HG03442 (cell line): ENCODE measurements around the gene CPED1.
"Not testable (repeated sequence)": the region's sequence is repeated elsewhere in the genome, so short reads cannot be mapped to it uniquely, and the experiment has no call there.

Experiments used
- ATAC-seq: cut with Tn5 transposase; IDR thresholded peaks from one replicate; pipeline ENCODE4 v1.9.1; 2021; ENCODE audit warnings: mild to moderate bottlenecking, moderate library complexity; ENCODE audit not compliant: unreplicated experiment

CPED1 gene

DNA sequence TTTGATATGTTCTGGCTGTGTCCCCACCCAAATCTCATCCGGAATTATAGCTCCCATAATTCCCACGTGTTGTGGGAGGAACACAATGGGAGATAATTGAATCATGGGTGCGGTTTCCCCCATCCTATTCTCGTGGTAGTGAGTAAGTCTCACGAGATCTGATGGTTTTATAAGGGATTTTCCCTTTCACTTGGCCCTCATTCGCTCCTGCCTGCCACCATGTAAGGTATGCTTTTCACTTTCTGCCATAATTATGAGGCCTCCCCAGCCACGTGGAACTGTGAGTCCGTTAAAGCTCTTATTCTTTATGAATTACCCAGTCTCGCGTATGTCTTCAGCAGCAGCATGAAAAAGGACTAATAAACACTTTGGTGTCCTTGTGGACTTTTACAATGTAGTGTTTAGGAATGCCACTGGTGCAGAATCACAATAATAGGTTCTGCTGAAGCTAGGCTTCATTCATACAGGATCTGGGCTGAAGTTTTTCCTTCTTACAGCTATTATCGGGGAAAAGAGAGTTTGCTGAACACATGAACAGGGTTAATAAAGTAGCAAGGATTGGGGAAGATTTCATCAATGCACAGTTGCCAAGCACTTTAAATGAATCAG lies 74.3 kb downstream of the CPED1 start:
- no peak for ATAC-seq

DNA sequence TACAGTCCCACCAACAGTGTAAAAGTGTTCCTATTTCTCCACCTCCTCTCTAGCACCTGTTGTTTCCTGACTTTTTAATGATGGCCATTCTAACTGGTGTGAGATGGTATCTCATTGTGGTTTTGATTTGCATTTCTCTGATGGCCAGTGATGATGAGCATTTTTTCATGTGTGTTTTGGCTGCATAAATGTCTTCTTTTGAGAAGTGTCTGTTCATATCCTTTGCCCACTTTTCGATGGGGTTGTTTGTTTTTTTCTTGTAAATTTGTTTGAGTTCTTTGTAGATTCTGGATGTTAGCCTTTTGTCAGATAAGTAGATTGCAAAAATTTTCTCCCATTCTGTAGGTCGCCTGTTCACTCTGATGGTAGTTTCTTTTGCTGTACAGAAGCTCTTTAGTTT lies 79.2 kb downstream of the CPED1 start:
- not testable (repeated sequence) for ATAC-seq

DNA sequence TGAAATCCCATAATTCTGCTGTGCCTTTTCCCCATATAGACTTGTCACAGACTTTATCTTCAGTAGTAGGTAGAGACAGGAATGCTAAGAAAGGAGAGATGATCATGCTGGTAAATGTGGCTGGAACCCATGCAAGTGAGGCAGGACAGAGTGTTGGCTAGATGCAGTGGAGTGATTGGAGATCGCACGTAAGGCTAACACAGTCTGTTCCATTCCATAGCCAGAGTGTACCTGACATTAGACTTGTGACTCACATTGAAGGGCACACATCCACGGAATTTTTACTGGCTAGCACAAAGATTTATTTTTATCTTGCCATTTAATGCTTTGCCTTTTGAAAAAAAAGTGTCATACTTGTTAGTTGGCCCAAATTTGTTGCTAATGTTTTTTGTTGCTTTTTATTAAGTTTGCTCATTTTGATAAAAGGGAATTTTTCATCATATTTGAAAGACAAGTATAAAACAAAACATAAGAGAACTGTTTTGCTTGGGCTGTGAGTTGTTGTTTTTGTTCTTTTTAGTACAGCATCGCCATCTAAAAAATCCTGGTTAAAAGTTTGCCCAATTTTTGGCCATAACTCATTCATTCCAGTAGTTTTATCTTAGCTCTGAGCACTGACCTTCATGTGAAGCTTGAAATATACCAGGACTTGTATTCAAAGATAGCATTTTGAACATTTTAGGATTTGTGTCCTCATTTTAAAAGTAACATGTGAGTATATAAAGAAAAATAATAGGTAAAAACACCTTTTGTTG lies 81.0 kb downstream of the CPED1 start:
- no peak for ATAC-seq

DNA sequence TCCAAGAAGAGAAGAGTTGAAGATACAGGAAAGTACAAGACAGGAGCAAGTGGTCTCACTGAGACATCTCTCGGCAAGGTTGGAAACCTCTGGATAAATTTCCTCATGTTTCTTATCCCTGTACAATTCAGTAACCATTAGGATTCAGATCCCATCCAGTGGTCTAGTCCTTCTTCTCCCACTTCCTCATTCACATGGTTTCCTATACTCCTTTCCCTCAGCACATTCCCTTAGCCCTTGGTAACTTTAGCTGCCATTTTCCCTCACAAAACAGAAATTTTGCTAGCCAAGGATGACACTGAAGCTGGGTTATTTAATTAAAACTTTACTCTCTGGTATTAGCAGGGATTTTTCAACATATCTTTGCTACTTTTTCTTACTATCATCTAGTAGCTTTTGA lies 82.6 kb downstream of the CPED1 start:
- no peak for ATAC-seq

DNA sequence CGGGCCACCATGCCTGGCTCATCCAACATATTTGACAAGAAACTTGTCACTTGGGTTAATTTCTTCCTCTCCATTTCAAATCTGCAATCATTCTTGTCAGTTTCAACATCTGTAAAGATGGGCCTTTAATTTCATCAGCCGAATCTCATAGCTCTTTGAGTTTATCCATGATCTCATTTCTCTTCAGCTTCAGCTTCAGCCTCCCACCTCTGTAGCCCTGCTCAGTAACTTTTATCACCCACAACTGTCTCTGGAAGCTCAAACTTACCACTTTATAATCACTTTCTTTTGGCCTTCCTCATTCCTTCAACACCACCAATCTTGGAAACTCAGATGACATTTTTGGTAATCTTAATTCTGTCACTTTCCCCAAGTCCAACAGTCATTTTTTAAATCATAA lies 83.2 kb downstream of the CPED1 start:
- ATAC-seq = no peak

DNA sequence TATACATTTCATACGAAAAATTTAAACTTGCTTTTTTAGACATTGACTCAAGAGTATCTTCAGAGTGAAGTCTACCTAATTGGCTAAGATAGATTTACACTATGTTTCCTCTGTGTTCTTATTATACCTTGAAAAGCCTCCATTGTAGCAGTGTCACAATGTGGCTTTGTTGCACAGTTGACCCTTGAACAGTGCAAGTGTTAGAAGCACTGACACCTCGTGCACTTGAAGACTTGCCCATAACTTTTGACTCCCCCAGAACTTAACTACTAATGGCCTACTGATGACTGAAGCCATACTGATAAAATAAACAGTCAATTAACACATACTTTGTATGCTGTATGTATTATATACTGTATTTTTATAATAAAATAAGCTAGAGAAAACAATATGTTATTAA lies 84.3 kb downstream of the CPED1 start:
- no peak for ATAC-seq

DNA sequence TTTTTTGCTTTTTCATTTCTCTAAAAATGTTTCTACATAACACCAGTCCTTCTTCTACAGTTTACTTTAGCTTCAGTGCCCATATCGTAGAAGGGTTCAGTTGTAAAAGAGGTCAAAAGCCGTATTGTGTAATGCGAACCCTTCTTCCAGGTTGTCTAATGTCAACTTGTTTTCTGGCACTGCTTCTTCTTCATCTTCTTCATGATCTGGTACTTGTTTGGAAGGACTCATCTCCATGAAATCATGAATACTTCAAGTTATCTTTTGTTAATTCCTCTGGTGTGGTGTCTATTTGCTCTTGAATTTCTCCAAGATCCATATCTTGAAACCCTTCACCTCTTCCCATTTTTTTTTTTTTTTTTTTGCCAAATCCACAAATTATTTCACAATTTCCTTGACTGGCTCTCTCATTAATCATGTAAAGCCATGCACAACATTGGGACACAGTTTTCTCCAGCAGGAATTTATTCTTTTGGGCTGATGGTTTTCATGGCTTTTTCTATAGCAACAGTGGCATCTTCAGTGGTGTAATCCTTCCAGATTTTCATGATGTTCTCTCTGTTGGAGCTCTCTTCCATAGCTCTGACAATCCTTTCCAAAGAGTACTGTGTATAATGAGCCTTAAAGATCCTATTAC lies 85.1 kb downstream of the CPED1 start:
- no peak for ATAC-seq

DNA sequence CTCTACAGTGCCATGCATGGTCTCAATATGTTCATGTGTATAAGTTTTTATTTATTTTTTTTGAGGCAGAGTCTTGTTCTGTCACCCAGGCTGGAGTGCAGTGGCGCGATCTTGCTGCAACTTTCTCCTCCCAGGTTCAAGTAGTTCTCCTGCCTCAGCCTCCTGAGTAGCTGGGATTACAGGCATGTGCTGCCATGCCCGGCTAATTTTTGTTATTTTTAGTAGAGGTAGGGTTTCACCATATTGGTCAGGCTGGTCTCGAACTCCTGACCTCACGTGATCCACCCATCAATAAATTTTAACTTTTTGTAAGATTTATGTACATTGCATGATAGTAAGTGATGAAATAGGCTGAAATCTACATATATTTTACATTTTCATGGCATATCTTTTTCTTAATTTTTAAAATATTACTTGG lies 86.9 kb downstream of the CPED1 start:
- ATAC-seq = not testable (repeated sequence)

DNA sequence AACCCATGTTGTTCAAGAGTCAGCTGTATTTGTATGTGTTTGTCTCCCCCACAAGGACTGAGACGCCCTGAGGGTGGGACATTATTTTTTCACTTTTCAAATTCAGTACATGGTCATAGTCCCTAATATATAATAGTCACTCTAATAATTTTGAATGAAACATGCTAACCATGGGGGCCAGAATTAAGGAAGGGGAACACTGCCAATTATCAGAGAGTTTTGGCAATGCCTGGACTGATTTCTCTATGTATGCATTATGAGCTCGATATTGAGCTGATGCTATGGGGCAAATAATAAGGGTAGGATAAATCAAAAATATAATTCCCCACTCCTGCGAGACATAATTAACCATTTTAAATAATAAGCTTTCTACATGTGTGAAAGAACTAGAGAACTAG lies 87.4 kb downstream of the CPED1 start:
- no peak for ATAC-seq

DNA sequence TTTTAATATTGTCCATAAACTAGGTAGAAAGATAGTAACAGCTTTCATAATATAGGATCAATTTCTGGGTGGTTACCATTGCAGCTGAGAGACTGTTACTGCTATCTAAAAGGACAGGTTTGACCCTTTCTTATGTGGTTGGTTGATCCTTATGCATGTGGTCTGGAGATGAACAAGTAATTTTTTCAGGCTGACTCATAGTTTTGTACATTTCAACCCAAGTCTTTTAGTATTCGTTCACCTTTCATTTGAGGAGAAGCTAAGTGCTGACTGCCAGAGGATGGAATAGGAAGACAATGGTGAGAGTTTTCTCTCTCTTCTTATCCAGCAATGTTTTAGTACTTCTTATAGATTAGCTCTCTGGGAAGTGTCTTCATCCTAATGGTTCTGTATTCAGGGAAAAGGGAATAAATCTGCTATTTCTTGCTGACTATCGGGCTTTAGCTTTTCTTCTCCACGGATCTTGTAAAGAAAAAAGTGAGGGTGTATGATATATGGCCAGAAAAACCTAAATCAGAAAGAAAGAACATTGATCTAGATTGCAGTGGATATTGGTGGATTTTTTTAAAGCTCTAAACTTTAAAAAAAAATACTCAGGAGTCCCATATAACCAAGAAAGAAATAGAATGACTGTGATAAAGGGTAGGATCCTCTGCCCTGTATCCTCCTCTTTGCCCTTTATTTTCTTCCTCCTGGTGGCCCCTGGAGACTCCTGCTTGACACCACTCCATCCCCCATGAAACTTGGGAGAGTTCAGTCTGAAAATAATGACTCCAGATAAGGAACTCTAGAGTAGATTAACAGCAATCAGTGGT lies 88.0 kb downstream of the CPED1 start:
- ATAC-seq = peak; percentile 57

DNA sequence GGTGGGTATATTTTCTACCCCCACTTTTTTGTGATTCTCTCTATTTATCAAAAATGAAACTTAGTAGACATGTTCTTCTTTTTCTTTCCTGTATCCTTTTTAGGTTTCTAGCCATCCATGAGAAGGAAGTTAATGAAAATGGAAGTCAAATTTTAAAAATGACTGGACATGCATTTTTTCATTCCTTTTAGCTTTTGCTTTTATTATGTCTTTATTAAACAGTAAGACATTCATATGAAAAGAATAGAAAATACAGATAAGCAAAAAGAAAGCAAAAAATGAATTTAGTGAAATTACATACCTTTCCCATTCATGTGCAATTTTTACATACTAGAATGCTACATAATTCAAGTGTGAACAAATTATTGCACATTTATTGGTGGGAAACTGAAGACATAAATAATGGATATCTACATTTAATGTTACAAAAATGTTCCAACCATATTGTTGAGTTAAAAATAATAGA lies 88.7 kb downstream of the CPED1 start:
- no peak for ATAC-seq

DNA sequence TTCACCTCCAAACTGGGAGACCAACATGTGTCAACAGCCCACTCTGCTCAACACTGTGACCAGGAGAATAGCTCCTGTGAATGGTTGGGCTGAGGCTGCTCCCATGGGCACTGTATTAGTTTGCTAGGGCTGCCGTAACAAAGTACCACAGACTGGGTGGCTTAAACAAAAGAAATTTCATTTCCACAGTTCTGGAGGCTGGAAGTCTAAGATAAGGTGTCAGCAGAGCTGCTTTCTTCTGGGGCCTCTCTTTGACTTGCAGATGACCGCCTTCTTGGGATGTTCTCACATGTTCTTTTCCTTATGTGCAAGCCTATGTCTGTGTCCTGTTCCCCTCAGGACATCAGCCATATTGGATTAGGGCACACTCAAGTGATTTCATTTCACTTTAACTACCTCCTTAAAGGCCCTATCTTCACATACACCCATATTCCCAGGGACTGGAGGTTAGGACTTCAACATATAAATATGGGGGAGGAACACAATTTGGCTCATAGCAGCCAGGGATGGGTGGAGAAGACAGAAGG lies 90.3 kb downstream of the CPED1 start:
- no peak for ATAC-seq

DNA sequence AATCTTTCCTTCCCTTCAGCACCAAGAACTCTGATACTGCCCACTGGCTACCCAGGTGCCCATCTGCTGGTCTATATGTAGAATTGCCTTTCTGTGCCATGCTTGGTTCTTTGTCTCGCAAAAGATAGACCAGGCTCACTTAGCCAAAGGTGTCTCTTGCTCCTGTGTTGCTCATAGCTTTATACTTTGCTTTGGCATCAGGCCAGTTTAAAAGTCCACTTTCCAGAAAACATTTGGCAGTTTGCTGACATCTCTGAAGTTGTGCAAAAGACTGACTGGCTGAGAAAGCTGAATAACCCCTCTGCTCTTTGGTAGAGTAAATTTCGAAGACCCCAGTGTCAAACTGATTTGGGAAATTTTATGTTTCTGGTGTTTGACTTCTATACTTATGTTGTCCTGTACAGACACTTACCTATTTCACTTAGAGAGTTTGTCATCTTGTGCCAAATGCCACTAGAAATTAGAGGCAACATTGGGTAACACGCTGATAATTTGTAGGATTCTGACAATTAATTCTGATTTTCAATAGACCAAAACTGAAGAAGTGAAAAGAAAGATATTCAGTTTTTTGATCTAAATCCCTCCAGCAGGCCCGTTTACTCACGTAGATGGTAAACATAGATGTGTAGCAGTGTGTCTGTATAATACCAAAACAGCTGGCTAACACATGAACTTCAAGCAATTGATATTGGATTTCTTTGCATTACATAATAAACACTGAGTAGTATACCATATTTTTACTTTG lies 91.1 kb downstream of the CPED1 start:
- ATAC-seq = no peak

DNA sequence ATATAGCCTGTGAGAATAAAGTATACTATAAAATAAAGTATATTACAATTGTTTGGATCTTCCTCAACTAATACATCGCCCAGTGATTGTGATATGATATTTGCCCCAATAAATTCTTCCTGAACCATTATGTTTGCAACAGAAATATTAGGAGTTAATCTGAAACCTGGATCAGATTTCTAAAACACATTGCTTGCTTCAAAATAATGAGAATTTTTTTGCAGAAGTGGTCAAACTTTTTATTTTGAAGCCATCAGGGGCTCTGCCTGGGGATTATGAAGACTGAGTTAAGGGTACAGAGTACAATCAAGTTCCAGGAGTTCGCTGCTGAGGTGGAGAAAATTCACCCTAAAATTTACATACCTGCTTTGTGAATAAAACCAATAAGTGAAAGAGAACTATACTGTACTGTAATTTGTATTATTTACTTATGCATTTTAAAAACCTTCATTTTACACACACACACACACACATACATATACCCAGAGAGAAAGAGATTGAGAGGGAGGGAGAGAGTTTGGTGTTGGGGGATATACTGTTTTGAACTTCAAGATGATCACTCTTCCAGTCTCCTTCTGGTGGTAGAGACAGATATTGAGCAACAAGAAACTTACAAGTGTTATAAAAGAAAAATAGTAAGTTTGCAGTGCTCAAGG lies 91.9 kb downstream of the CPED1 start:
- ATAC-seq = no peak

DNA sequence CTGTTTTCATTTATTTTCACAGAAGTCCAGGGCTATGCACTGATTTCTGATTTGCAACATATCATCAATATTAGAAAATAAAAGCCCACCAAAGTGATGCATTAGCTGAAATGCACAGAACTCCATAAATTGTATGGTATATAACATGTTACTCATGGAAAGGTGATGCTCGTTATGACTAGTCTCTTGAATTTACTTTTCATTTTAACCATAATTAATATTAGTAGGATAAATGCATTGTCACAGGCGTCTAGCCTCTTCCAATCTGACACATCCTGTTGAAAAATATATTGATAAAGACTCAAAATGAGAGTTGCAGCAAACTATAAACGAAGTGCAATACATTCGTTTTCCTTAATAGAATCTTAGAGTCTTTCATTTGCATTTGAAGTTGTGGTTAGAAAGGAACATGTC lies 92.4 kb downstream of the CPED1 start:
- ATAC-seq = no peak

DNA sequence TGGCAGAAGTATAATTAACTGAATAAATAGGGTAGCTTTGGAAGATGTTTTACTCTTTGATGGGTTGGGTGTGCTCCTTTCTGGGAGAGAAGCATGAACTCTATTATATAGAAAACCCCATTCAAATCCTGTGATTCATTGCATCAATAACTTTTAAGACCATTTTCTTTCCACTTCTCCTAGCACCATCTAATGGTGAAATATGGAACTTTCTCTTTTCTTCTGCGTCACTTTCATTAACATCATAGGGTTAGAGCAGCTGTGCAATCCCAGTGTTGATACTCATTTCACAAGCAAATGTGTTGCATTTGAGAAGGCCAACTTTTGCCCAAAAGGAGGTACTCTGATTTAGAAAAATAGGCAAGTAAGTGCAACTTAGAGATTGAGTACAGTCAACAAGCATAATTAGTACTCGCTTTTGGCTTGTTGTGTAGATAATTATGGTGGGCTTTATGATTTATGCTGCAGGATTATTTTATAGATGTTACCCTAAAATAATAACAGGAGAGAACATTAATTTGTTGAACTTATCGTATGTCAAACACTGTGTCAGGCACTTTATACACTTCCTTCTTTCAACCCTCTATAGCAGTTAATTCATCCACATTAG lies 92.9 kb downstream of the CPED1 start:
- peak; percentile 81 for ATAC-seq

DNA sequence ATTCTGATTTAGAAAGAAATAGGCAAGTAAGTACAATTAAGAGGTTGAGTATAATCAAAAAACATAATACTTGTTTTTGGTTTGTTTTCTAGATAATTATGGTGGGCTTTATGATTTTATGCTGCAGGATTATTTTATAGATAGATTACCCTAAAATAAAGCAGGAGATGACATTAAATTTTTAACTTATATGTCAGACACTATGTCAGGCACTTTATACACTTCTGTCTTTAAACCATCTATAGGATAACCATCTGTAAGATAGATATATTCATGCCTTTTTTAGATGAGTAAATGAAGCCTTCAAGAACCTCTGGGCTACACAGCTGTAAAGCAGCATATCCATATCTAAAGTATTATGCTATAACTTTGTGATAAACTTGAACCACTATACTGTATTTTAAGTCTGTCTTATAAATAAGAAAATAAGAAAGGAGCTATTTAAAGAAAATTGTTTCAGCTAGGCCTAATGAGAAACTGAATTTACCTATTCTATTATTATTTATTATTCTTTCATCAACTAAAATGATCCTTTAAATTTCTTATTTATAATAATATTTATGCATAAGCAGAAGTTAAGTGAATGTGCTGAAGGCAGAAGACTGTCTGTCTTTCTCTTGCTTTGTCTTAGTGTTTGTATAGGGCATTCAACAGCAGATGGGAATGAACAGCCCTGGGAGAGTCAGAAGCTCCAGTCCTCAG lies 94.0 kb downstream of the CPED1 start:
- no peak for ATAC-seq

DNA sequence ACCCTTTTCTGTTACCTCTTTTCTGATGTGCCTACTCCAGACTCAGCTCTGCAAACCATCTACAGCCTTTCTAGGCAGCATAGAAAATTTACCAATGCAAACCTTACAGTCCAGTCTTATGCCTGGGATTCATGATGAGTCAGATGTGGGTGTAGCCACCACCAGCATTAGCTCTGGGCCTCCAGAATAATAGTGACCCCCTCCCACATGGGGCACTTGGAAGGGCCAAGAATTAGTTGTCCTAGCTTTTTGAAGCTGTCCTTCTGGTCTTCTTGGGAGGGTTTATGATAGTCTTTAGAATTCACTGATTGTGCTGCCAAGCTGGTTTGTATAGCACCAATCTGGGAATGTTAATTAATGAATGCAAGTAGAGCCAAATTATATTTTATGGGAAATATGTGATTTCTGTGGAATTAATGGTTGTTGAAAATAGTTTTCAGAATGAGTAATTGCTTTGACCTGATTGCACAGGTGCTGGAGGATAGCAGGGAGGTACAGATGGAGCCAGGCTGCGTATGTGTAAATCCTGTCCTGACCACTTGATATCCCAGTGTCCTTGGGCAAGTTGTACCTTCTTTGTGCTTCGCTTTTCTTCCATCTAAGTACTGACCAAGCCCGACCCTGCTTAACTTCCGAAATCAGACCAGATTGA lies 94.8 kb downstream of the CPED1 start:
- ATAC-seq = no peak
